GM23248 (cell line): ENCODE results near the gene DIP2C.

Experiments used
- EZH2 ChIP-seq: fragments of 200-600 bp; sonication (generic); IDR thresholded peaks from 2 replicates; pipeline ENCODE4 v1.6.1; 2018; ENCODE audit warnings: antibody characterized with exemption, mild to moderate bottlenecking; ENCODE audit not compliant: insufficient read depth, poor library complexity, severe bottlenecking
- EZH2phosphoT487 ChIP-seq: fragments of 200-600 bp; sonication (generic); IDR thresholded peaks from 2 replicates; pipeline ENCODE4 v1.6.1; 2018; ENCODE audit warnings: antibody characterized with exemption, moderate library complexity, mild to moderate bottlenecking, low read depth; ENCODE audit not compliant: insufficient read depth

DNA sequence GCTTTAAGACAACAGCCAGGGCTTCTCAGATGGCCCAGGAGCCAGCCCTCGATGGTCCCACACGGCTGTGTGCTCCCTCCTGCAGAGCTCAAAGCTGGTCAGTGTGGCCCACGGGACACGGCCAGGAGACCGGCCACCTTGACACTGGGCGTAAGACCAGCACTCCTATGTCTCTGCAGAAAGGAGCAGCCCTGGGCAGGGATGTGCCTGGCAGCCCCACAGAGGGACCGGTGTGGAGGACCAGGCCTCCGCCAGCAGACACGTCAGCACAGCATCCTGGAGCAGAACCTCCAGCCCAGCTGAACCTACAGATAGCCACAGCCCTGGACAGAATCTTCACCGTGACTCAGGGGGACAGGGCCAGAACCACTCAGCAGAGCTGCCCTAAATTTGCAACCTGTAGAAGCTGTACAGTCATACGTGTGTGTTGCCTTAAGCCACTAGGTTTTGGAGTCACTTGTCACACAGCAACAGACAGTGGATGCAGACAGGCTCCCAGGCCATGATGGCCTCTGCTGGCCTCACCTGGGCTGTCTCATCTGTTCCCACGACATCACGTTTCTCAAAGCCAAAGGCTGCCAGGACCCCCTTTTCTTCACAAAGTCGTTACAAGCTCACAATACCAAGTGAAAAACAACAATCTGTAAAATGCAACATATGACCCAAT is 132.4 kb downstream of the DIP2C start:
- TF ChIP-seq EZH2 (no peak), EZH2phosphoT487 (no peak)
